T-helper 17 cell (primary cell): ENCODE results near the gene MZT2A. TPM values are rescaled to one million over a fixed set of nuclear protein-coding genes. Genes with fewer than 3 reads are reported as not detected.
"Not testable (repeated sequence)": the region's sequence is repeated elsewhere in the genome, so short reads cannot be mapped to it uniquely, and the experiment has no call there.

ENCODE experiments used
- ATAC-seq: fragments of 150-1000 bp; cut with Tn5 transposase; 2 replicates; pipeline ENCODE4 v1.10.0; 2021; ENCODE audit warnings: mild to moderate bottlenecking, moderate library complexity
- DNase-seq, 3 donors: peaks; one replicate each; pipeline versions ENCODE4 v3.0.0 to v3.0.0-alpha.2; 2020 to 2021
- H3K9me3 ChIP-seq: one replicate; pipeline ENCODE4 v1.7.0; 2013; ENCODE audit warnings: low read length, mild to moderate bottlenecking; ENCODE audit not compliant: control insufficient read depth, poor library complexity, severe bottlenecking
- H3K27ac Mint-ChIP-seq: one replicate; pipeline ENCODE4 v1.8.0; 2022; ENCODE audit warnings: mild to moderate bottlenecking, moderate library complexity, mixed read lengths
- H3K27me3 Mint-ChIP-seq: one replicate; pipeline ENCODE4 v1.8.0; 2022; ENCODE audit warnings: mixed read lengths
- H3K36me3 Mint-ChIP-seq: one replicate; pipeline ENCODE4 v1.8.0; 2022; ENCODE audit warnings: low read depth, mixed read lengths
- H3K4me1 Mint-ChIP-seq: one replicate; pipeline ENCODE4 v1.8.0; 2022; ENCODE audit warnings: mild to moderate bottlenecking, mixed read lengths
- H3K4me3 Mint-ChIP-seq: one replicate; pipeline ENCODE4 v1.8.0; 2022; ENCODE audit warnings: mild to moderate bottlenecking, moderate library complexity, mixed read lengths
- total RNA-seq, 4 donors: library from RNA in 2 of 4; stranded (reverse) in 2 of 4; gene quantifications; one replicate each; pipeline ENCODE4 v1.2.3 and lab custom pipeline; 2022 to 2026

Gene MZT2A
- total RNA-seq, 2 donors from 2014 or later, result 58.4 to 89.1 TPM

GRCh38 chr2:131444736-131445514 lies 47.3 kb downstream of the MZT2A start:
- not testable (repeated sequence) for H3K9me3 ChIP-seq, ATAC-seq, H3K4me1 Mint-ChIP-seq, H3K36me3 Mint-ChIP-seq, H3K4me3 Mint-ChIP-seq, DNase-seq, H3K27ac Mint-ChIP-seq
- H3K27me3 Mint-ChIP-seq, result peaks cover 42% of the 10 kb centered on the region

DNA sequence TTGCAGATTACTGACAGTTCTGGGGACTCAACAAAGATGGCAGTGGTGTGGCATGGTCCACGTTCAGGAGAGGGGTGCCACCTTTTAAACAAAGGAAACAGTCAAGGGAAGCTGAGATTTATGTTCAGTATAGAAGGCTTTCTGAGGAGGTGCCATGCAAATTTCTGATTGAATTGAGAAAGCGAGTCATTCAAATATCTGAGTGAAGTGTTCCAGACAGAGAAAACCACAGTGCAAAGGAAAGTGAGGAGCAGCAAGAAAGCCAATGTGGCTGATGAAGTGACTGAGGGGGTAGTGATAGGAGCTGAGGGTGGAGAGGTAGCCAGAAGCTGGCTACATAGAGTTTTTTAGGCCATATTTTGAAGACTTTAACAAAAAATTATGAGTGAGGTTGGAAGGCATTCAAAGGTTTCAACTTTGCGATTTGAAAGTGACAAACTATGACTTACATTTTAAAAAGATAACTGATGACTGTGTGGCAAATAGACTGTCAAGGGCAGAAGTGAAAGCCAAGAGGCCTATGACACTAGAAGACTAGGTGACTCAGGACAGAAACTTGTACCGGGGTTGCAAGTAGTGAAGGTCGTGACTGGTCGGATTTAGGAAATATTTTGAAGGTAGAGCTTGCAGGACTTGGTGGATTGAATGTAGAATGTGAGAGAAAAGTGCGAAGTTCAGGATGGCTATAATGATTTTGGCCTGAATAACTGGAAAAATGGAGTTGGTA lies 51.3 kb downstream of the MZT2A start:
- not testable (repeated sequence) for H3K27ac Mint-ChIP-seq, H3K36me3 Mint-ChIP-seq, H3K4me3 Mint-ChIP-seq, H3K9me3 ChIP-seq, ATAC-seq, H3K4me1 Mint-ChIP-seq, DNase-seq
- peaks cover 39% of the 10 kb centered on the region for H3K27me3 Mint-ChIP-seq

Other genes starting within 250 kb of the MZT2A start
- not detected for gene RAB6D, start 128.2 kb downstream of the MZT2A start, total RNA-seq
- gene TUBA3D, start 16.3 kb downstream of the MZT2A start, total RNA-seq, result not detected
- 1 to 10 TPM; 1.4 to 2.3 TPM for gene CCDC74A, start 35.5 kb upstream of the MZT2A start, total RNA-seq